T-helper 2 cell (primary cell): Measurements from ENCODE around the gene ZMYND8.

ENCODE experiments used
- DNase-seq, 5 experiments: peaks; one replicate each; pipeline versions ENCODE4 v3.0.0 to v3.0.0-alpha.2; 2012 to 2022

Gene ZMYND8

DNA sequence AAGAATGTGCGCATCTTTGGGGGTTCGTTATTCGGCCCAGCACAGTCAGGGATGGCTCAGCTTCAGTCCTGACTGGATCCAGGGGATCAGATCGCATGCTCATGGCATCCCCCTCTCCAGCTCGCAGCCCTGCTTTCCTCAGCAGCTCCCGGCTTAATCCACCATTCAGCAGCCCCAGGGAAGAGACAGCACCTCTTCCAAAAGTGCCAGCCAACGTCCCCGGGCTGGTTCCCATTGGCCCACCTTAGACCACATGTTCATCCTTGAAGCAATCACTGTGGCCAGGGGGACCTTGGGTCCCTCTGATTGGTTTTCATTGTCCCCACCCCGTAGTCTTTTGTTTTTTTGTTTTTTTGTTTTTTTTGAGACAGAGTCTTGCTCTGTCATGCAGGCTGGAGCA, 188.7 kb downstream of the ZMYND8 start:
- DNase-seq, result no peak

DNA sequence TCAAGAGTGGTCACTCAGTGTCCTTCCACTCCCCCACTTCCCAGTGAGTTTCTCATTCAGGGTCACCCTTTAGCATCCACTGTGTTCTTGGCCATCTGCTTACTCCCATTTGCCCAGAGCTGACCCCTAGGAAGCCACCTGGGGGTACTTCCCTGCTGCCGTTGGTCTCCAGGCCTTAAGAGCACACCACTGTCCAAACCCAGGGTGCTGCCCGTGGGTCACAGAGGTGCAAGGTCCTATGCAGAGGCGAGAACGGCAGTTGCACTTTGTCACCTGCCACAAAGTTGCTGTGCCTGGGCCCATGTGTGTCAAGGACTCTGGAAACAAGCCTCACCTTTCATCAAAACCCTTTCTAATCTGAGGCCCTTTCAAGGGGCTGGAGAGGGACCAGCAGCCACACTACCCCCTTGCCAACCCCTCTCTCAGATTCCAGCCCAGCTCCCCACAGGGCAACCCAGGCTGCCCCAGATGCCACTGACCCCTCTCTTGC, 191.1 kb downstream of the ZMYND8 start:
- no peak for DNase-seq

- no peak for DNase-seq
These were observed 192.4 kb downstream of the ZMYND8 start for GRCh38 chr20:47164140-47164539.

- DNase-seq, result no peak
These were observed 195.1 kb downstream of the ZMYND8 start for GRCh38 chr20:47161411-47161810.

DNA sequence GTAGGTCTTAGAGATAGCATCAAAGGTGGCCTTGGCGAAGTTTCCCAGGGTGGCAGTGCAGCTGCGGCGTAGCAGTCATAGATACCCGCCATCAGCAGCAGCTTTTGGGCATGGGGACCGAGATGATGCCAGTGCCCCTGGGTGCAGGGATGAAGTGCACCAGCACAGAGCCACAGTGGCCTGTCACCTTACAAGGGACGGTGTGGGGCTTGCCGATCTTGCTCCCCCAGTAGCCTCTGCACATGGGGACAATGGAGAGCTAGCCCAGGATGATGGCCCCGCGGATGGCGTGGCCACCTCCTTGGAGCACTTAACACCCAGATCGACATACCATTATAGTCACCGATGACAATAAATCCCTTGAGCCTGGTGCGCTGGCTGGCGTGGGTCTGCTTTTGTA, 195.5 kb downstream of the ZMYND8 start:
- DNase-seq, result no peak

- DNase-seq, result no peak
These were observed 196.3 kb downstream of the ZMYND8 start for GRCh38 chr20:47160240-47160639.
